Measurements from ENCODE around the gene VWA8.

DNA sequence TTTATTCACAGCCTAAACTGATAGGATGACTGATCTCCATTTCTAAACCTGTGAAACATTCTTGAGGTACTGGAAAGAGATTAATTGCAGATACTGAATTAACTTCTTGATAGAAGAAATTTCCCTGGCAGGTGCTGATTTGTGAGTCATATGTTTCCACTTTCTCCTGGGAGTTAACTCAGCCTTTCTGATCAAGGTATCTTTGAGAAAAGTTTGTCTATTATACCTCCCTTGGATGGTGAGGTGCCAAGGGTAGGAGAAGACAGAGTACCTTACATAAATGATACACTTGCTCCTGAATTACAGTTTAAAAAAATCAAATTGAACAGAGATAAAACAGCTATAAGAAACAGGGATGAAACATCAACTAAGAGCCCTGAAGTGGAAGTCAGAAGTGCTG is 380.6 kb downstream of the VWA8 start:
- TF ChIP-seq POLR2A (IDR thresholded peaks at IDR 0.05) (no peak), POLR2AphosphoS5 (IDR thresholded peaks at IDR 0.05) (no peak)
- TF ChIP-seq, protein P1, sequence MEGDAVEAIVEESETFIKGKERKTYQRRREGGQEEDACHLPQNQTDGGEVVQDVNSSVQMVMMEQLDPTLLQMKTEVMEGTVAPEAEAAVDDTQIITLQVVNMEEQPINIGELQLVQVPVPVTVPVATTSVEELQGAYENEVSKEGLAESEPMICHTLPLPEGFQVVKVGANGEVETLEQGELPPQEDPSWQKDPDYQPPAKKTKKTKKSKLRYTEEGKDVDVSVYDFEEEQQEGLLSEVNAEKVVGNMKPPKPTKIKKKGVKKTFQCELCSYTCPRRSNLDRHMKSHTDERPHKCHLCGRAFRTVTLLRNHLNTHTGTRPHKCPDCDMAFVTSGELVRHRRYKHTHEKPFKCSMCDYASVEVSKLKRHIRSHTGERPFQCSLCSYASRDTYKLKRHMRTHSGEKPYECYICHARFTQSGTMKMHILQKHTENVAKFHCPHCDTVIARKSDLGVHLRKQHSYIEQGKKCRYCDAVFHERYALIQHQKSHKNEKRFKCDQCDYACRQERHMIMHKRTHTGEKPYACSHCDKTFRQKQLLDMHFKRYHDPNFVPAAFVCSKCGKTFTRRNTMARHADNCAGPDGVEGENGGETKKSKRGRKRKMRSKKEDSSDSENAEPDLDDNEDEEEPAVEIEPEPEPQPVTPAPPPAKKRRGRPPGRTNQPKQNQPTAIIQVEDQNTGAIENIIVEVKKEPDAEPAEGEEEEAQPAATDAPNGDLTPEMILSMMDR (IDR thresholded peaks at IDR 0.05), result no peak
